Vagina (tissue), 2 donors: ENCODE data around the gene B9D2.

ENCODE experiments used
- CTCF ChIP-seq, 3 experiments: fragments of 450-650 bp in 2 of 3; fragments of 200-600 bp in 1 of 3; sonication (generic) in 1 of 3; IDR thresholded peaks; one replicate each; pipeline ENCODE4 v1.5.1; 2017 to 2019; ENCODE audit warnings: antibody characterized with exemption in 3 of 3, mild to moderate bottlenecking in 2 of 3, moderate library complexity in 2 of 3
- POLR2A ChIP-seq, 2 donors: fragments of 450-650 bp; IDR thresholded peaks; one replicate each; pipeline ENCODE4 v1.6.1; 2017; ENCODE audit warnings: antibody characterized with exemption in 2 of 2, mild to moderate bottlenecking in 2 of 2, moderate library complexity in 2 of 2
- POLR2AphosphoS5 ChIP-seq, 2 donors: sonication (generic); formaldehyde crosslinking; IDR thresholded peaks; one replicate each; pipeline ENCODE4 v1.9.0; 2017; ENCODE audit warnings: antibody characterized with exemption in 2 of 2, mild to moderate bottlenecking in 2 of 2, low read depth in 1 of 2; ENCODE audit not compliant: insufficient read depth in 1 of 2

DNA sequence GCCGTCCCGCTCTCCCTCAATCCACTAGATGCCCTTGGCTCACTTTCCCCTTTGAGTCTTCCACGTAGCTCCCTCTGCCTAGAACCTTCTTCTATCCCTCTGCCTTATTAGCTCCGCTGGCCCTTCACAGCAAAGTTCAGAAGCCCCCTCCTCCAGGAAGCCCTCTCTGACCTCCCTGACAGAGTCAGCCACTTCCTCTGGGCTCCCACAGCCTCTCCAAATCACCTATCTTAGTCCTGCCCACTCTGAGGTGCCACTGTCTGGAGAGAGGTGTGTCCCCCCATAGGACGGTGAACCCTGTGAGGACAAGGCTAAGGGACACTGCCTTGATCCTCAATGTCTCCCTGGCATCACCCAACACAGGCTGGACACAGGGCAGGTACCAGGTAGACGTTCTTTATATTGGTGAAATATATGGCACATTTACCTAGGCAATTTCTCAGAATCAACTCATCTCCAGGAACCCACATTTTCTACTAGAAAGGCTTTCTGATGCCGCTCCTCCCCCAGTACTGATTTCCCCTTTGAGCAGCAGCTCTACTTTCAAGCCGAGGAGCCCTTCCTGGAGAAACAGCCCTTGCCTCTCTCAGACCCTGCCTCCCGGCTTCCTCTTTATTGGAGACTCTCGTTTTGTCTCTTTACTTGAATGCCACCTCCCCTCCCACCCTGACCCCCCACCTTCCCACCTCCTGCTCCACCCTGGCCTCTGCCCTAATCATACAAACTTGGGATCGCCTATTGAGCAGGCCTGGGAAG is 6.8 kb downstream of the B9D2 start:
- TF ChIP-seq CTCF (IDR thresholded peaks at IDR 0.05) (no peak), POLR2AphosphoS5 (IDR thresholded peaks at IDR 0.05; ENCODE audit: insufficient read depth in 1 of 2, low read depth in 1 of 2) (no peak), POLR2A (IDR thresholded peaks at IDR 0.05) (no peak)
